Measurements from ENCODE around the gene KCNE3.

DNA sequence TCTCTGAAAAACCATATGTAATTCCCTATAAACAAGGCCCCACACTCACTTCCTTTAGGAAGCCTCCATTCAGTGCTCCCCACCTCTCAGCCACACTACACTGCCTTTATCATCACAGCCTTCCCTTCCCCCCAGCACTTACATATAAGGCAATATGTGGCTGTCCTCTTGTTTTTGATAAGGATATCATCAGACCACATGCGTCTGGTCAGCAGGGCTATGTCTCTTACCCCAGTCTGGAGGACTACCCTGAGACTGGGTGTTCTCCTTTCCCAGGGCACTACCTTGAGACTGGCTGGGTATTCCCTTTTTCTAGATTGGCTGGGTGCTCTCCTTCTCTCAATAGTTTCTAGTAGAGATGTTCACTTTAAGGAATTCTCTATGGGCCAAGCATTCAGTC is 7.8 kb downstream of the KCNE3 start:
- TF ChIP-seq POLR2A (IDR thresholded peaks at IDR 0.05): no peak
- TF ChIP-seq, protein P1, sequence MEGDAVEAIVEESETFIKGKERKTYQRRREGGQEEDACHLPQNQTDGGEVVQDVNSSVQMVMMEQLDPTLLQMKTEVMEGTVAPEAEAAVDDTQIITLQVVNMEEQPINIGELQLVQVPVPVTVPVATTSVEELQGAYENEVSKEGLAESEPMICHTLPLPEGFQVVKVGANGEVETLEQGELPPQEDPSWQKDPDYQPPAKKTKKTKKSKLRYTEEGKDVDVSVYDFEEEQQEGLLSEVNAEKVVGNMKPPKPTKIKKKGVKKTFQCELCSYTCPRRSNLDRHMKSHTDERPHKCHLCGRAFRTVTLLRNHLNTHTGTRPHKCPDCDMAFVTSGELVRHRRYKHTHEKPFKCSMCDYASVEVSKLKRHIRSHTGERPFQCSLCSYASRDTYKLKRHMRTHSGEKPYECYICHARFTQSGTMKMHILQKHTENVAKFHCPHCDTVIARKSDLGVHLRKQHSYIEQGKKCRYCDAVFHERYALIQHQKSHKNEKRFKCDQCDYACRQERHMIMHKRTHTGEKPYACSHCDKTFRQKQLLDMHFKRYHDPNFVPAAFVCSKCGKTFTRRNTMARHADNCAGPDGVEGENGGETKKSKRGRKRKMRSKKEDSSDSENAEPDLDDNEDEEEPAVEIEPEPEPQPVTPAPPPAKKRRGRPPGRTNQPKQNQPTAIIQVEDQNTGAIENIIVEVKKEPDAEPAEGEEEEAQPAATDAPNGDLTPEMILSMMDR (IDR thresholded peaks at IDR 0.05): no peak

Data from thyroid gland (tissue), 4 donors.